HL-60 (cell line): Measurements from ENCODE around the gene ENTHD1.

ENCODE experiments used
- CTCF ChIP-seq: IDR thresholded peaks from one replicate; pipeline ENCODE4 v1.5.1; 2011; ENCODE audit warnings: low read length, control low read depth, inconsistent platforms; ENCODE audit not compliant: insufficient read depth
- GABPA ChIP-seq: IDR thresholded peaks from 2 replicates; pipeline ENCODE4 v1.6.1; 2012; ENCODE audit warnings: low read depth

GRCh38 chr22:39814899-39815298, 78.7 kb downstream of the ENTHD1 start:
- TF ChIP-seq CTCF = no peak
- TF ChIP-seq GABPA = no peak
